Stimulated activated CD8-positive, alpha-beta memory T cell treated with anti-CD3 and anti-CD28 coated beads, Interleukin-12 subunit alpha, Interleukin-12 subunit beta, amount 100 ng/mL, for 24 hours (primary cell): ENCODE results near the gene TTC9.

ENCODE experiments used
- DNase-seq: peaks from one replicate; pipeline ENCODE4 v3.0.0-alpha.2; 2020; ENCODE audit errors: extremely low read depth

The TTC9 gene

GRCh38 chr14:70645892-70646291 is 4.2 kb downstream of the TTC9 start:
- DNase-seq: no peak

DNA sequence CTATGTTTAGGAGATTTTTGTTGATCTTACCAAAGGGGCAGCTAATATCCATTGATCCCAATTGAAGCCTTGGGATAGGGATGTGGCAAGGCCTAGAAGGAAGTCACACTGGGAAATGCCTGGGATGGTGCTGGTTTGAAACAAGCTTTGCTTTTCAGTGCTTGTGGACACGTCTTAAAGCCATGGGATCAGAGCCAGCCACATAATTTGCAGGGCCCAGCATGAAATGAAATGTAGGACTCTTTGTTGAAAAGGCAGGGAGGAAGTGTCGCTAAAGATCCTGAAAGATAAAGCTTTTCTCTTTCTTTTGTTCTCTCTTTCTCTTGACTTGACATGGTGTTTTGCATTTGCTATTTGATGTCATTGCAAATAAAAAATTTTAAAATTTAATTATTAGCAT is 5.0 kb downstream of the TTC9 start:
- no peak for DNase-seq

DNA sequence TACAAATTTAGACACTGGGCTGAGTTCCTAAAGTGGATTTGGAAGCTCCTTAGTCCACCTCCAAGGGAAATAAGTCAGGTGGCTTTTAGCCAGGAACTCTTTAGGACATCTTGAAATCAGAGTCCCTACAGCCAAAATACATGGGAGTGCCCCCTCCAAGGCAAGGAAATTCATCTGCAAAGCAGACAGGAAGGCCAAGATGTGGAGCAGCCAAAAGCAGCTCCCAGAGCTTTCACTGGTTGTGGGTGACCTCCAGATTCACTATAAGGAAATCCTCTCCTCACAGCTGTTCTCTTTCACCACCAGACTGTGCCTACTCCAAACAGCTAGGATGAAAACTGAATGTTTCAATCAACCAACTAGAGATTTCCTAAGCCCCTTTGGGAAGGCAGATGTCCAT is 6.6 kb downstream of the TTC9 start:
- DNase-seq: no peak

DNA sequence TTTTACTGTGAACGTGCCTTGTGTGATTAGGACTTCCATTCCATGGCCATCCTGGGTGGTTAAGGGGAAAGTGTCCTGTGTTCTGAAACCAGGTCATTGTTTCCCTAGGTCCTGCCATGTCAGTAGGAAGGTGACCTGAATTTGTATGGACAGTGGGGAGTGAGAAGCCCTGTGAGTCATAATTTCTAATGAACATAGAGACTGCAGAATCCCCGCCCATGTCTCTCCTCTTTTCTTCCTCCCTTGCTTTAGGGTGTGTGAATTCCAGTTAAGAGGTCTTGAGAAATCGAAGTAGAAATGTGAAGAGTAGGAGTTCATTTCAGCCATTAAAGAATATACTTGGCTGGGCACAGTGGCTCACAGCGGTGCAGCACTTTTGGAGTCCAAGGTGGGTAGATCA is 8.1 kb downstream of the TTC9 start:
- no peak for DNase-seq

DNA sequence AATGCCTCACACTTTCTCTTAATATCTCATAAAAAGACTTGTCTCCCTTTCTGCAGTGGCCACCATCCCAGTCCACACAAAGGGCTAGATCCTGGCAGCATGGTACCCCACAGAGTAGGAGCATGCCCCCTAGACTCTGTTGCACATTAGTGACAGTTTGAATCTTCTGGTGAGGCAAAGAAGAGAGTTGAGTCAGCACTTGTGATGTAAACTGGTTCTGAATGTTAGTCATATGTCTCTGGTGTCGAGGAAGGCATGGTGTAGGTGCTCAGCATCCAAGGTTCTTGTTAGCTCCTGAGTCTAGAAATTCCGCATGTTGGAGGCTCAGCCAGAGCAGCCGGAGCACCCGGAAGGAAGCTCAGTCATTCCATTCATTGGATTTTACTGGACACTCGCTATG is 9.8 kb downstream of the TTC9 start:
- DNase-seq: no peak

- DNase-seq: no peak
Measured at GRCh38 chr14:70652871-70653270, 11.2 kb downstream of the TTC9 start.

DNA sequence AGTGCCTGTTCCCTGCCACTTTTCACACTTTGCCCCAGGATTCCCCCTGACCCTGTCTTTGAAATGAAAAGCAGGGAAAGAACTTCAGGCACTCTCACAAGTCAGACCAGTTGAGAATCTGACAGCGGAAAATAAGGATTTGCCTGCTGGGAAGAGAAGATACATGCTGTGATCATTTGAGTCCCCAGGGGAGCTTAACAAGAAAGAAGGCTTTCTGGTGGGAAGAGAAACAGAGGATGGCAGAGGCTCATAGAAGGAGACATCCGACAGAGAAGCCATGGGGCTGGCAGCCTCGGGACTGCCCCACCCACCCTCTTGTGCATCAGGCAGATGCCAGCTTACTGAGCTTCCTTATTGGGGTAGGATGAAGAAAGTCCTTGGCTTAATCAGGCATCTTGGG is 11.9 kb downstream of the TTC9 start:
- DNase-seq: no peak

DNA sequence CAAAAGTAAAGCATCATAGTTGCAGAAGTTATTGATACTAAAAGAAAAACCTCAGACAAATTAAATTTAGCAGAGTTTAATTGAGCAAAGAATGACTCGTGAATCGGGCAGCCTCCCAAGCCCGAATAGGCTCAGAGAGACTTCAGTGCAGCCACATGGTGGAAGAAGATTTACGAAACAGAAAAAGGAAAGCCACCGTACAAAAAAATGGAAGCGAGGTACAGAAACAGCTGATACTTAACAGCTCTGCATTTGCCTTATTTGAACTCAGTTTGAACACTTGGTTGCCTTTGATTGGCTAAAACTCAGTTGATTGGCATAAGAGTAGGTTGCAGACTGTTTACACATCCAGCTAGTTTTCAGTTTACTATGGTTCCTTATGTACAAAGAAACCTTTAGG is 12.9 kb downstream of the TTC9 start:
- no peak for DNase-seq

DNA sequence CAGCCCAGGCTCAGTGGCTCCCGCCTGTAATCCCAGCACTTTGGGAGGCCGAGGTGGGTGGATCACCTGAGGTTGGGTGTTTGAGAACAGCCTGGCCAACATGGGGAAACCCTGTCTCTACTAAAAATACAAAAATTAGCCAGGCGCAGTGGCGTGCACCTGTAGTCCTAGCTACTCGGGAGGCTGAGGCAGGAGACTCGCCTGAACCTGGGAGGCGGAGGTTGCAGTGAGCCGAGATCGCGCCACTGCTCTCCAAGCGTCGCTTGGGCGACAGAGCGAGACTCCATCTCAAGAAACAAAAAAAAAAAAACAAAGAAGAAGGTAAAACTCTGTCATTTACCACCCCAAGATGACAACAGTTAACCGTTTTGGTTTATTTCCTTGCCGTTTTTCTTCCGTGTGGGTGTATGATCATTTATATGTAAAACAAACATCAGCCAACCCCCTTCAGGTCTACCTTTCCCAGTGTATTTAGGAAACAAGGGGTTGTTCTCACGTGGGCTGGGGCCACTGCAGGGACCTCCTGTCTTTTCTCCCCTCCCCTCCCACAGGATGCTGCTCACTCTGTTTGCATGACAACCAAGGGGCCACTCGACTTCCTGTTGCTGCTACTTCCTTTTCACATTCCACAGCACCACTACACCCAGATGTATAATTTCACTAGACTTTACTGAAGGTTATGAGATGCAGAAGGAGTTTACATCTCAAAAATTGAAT is 13.6 kb downstream of the TTC9 start:
- DNase-seq: no peak

DNA sequence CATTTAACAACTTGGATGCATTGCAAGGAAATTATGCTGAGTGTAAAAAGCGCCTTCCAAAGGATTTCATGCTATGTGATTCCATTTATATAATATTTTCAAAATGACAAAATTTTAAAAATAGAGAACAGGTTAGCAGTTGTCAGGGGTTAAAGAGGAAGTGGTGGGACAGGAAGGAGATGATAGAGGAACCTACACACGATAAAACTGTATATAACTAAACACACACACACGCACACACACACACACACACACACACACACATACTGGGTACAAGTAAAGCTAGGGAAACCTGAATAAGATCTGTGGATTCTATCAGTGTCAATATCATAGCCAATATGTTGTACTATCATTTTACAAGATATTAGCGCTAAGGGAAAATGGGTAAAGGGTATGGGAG is 17.2 kb downstream of the TTC9 start:
- no peak for DNase-seq

- DNase-seq: no peak
Measured at GRCh38 chr14:70660967-70661893, 19.5 kb downstream of the TTC9 start.

DNA sequence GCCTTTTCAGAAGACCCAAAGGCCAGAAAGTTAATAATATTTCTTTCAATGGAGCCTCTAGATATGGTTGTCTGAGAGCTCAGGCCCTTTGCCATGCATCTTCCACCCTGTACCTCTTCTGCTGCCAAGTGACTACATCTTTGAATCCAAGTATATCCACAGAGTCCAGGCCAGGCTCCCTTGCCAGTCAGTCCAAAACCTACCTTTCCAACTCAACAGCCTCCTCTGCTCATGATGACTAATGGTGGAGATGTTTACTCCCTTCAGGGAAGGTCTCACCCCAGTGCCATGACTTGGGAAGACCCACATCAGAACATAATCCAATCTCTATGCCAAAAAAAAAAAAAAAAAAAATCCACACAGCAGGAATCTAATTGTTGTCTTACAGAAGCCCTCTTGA is 20.4 kb downstream of the TTC9 start:
- DNase-seq: no peak

DNA sequence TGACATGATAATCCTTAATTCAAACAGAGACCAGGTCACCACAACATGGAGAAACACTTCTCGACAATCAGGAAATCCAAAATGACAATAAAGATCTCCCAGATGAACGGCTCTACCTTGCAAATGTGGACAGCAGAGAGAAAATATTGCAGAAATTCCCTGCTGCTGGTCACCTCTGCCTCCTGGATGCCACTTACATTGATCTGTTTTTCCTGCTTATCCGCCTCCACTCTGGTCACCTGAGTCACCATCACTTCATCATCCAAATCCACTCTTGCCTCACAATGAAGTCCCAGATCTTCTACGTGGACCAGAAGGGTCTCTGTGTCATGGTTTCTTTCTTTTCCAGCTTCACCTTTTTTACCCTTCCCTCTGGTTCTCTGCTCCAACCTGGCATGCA is 21.1 kb downstream of the TTC9 start:
- no peak for DNase-seq

- DNase-seq: no peak
Measured at GRCh38 chr14:70663707-70664179, 22.0 kb downstream of the TTC9 start.

- no peak for DNase-seq
Measured at GRCh38 chr14:70664698-70665447, 23.2 kb downstream of the TTC9 start.

DNA sequence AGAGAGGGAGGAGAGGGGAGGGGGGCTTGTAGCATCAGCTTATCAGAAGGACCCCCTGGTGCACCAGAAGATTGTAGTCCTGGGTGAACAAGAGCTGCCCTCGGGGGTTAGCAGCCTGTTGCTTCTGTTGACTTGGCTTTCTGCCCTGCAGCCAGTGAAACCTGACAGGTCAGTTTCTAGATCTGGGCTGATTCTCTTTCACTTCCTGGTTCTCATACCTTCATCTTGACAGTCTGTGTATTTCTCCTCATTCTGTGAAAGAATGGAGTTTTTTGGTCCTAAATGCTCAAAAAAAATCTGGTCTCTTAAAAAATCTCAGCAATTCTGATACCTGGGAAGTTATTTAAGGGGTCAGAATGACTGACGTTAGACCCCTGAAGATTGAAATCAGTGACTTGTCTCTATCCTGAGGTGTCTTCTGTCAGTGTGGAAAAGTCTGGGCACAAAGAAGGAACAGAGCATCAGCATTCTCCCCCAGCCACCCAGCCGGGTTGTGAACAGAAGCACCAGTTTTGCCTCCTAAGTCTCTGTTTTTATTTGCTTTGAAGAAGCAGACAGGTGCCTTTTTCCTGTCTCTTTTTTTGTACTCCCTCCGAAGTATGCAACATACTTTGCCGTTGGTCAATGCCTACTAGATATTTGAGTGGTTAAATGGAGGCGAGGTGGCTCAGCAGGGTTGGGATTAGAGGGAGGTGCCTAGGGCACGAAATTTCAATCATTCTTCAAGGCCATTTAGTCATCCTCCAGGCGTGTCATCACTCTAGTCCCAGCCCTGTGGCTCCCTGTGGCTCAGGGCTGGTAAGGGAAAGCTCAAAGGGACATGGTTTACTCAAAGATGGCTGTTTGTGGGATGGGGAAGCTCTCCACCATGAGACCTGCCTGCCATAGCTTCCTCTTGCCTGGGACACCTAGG is 24.0 kb downstream of the TTC9 start:
- DNase-seq: no peak

DNA sequence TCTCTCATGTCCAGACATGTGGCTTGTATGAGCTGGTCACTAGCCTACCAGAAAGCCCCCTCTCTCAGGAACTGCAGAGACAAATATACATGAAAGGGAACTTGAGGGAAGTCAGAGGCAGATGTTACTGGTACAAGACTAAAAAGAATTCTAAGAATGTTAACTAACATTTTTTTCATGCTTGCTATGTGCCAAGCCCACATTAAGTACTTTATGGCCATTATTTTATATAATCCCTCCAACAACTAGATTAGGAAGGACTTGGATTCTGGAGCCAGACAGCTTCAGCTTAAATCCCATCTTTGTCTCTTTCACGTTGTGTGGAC is 24.6 kb downstream of the TTC9 start:
- DNase-seq: no peak

- DNase-seq: no peak
Measured at GRCh38 chr14:70670992-70671651, 29.4 kb downstream of the TTC9 start.

DNA sequence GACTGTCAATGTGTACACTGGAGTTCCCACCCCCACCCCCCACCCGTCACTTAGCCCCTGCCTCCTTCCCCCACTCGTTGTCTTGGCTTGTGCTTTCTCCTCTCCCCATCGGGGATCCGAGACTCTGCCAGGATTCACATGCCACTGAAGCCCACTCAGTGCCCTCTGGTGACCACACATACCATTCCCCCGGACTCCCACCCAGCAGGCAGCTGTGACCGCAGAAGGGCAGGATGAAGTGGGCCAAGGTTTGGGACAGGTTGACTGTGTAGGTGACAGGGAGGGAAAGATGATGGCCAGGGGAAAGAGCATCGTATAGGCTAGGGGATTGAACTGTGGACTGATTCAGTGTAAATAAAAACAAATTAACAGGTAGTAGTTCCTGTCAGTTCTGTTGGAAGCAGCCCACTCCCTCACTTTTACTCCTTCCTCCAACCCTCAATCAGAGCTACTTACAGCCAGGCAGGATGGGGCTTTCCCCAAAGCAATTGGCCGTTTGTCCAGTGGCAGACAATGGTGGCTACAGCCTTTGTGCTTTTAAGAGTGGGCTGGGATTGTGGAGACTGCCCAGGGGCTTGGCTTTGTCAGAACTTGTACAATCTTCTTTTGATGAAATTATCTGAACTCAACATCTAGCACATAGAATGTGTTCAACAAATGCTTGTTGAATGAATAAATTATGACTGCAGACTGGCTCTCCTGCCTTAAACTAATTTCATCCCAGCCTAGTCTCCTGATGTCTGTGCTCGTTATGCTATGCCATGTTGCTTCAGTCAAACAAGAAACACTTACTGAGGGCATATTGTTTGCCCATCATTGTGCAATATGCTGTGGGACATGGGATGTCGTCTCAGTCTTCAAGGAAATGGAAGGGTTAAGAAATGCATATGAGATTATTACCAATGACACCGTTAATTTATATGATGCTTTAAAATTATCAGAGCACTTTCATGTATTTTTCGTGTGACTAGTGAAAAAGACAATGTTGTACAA is 30.2 kb downstream of the TTC9 start:
- no peak for DNase-seq

DNA sequence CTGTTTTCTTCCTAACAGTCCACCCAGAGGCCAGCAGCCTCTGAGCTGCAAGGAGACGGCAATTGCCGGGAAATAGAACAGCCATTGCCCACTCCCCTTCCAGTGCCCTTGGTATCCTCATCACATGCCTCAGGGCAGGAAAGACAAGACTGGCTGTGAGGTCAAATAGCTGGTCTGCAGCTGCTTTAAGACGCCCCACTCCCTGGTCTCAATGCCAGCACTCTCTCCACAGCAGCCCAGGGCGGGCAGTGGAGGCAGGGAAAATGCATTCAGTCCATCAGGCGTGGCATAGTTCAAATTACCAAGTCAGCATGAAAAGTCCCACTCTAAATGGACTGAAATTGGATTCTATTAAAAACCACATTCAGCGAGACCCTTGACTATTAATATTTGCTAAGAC is 35.6 kb downstream of the TTC9 start:
- no peak for DNase-seq
